ENCODE measurements around the gene KIAA0930. TPM values are rescaled to one million over a fixed set of nuclear protein-coding genes. Genes with fewer than 3 reads are reported as not detected.

KIAA0930 gene
- total and polyA plus RNA-seq, 7 donors, result 13.2 to 51.1 (median 23.4) TPM

DNA sequence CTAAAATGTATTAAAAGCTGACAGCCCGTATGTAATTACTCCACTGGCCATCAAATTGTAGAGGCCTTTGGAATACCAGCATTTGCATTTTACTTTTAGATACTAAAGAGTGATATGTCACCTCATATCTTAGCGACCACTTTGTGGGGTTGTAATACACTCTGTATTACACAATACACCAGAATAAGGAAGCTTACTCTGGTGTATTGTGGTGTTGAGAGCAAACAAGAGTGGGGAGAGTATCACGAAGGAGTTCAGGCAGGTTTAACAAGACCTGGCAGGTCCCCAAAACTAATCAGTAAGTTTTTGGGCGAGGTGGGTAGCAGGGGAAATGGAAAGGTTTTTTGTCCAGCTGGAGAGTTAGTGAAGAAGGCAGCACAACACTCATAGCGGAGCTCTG, 73.8 kb downstream of the KIAA0930 start:
- Histone ChIP-seq H3K9me3 (no peaks in the 10 kb centered on the region), H3K4me3 (no peak overlapping the region), H3K36me3 (ENCODE audit: insufficient read depth in 1 of 2, low read depth in 1 of 2) (peaks cover 3 to 57% of the 10 kb centered on the region in 2 donors), H3K4me1 (peaks cover 15% of the 10 kb centered on the region), H3K27me3 (ENCODE audit: insufficient read depth in 3 of 3, low read length in 2 of 3) (no peaks in the 10 kb centered on the region), H3K27ac (no peak overlapping the region)
- ATAC-seq (no peak), DNase-seq (no peak)
- TF ChIP-seq, protein P1, sequence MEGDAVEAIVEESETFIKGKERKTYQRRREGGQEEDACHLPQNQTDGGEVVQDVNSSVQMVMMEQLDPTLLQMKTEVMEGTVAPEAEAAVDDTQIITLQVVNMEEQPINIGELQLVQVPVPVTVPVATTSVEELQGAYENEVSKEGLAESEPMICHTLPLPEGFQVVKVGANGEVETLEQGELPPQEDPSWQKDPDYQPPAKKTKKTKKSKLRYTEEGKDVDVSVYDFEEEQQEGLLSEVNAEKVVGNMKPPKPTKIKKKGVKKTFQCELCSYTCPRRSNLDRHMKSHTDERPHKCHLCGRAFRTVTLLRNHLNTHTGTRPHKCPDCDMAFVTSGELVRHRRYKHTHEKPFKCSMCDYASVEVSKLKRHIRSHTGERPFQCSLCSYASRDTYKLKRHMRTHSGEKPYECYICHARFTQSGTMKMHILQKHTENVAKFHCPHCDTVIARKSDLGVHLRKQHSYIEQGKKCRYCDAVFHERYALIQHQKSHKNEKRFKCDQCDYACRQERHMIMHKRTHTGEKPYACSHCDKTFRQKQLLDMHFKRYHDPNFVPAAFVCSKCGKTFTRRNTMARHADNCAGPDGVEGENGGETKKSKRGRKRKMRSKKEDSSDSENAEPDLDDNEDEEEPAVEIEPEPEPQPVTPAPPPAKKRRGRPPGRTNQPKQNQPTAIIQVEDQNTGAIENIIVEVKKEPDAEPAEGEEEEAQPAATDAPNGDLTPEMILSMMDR (IDR thresholded peaks at IDR 0.05), result no peak
- 77 to 82% (median 78%) methylated on average over 5 of the region's 5 CpGs for WGBS, 3 donors
- intact Hi-C loops (cut with DNase I), result no loop called here

DNA sequence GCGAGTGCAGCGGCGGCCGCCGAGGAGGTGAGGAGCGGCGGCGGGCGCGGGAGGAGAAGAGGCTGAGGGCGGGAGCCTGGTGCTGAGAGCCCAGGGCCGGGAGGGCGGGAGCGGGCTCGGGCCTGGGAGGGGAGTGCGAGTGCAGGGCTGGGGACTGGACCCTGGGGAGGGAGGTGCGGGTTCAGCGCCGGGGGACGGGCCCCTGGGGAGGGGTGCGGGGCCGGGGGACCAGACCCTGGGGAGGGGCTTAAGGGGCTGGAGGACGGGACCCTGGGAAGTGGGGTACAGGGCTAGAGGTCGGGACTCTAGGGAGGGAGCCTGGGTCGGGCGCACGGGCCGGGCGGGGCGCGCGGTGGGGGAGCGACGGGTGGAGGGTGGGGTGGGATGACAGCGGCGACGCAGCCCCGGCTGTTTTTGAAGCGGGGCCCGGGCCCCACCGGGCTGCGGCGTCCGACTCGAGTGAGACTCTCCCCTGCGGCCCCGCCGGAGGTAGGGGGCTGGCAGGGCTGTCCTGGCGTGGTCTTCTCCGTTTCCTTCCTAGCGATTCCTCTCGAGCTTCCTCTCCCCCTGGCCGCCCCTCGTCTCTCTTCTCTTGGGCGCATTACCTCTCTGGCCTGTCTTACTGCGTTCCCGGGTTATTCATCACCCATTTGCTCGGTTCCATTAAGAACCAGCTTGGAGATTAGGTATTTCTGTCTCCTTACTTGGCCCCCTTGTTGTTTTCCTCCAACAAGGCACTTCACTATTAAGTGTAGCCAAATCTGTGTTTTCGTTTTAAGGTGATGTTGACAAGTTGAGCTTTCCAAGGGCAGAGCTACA, 76.2 kb downstream of the KIAA0930 start:
- Histone ChIP-seq H3K27me3 (ENCODE audit: insufficient read depth in 3 of 3, low read length in 2 of 3) (no peaks in the 10 kb centered on the region), H3K36me3 (ENCODE audit: insufficient read depth in 1 of 2, low read depth in 1 of 2) (peaks cover 3 to 33% of the 10 kb centered on the region in 2 donors), H3K27ac (peak overlapping the region; percentile 76), H3K4me3 (peak overlapping the region; percentile 73), H3K4me1 (peaks cover 27% of the 10 kb centered on the region), H3K9me3 (no peaks in the 10 kb centered on the region)
- TF ChIP-seq, protein P1 (IDR thresholded peaks at IDR 0.05), result no peak
- DNase-seq (peak; percentile 37 to 66), ATAC-seq (peak; percentile 39 to 53 (median 50))
- intact Hi-C loops (cut with DNase I), result no loop called here
- 1 to 2% (median 1%) methylated on average over 34 to 59 of the region's 59 CpGs for WGBS, 3 donors

DNA sequence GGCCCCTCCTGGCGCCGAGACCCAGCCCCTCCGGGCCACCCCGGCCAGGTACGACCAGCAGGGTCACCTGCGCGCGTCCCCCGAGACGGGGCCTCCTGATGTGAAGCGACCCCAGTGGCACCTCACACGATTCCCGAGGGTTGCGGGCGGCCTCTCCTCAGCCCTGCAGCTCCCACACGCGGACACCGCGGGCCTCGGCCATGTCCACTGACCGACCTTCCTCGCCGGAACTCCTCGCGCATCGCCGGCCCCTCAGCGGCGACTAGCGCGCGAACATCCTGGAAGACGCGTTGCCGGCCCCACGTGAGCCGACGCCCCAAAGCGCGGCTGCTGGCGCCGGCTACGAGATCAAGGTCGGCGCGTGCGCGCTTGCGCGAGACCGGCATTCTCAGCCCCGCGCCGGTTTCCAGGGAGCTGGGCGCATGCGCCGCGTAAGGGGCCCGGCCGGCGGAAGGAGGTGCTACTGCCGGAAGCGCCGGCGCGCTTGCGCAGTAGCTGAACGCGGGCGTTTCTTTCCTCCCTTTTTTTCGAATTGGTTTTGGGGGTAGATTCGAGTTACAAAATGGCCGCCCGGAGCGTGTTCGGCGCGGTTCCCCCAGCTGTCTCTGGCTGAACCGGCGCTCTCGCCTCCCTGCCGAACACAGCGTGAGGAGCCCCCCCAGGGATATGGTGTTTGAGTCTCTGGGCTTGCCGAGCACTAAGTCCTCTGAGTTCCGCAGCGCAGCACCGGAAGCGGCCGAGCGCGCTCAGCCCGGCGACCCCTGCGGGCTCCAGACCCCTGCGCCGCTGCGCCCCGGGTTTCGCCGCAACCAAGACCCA, 77.0 kb downstream of the KIAA0930 start, which contains the start of gene NUP50:
Gene NUP50 (plus strand): TSS at position 475 of the 819 bp plus-strand sequence. CDS start 4,253 bp downstream, outside the sequence.
- peaks cover 30% of the 10 kb centered on the region for H3K4me1 ChIP-seq
- peak within 1 kb of the TSS; percentile 76 for H3K27ac ChIP-seq
- peak; percentile 95 to 97 (median 96) for ATAC-seq
- peaks cover 0 to 25% of the 10 kb centered on the region in 2 donors for H3K36me3 ChIP-seq (ENCODE audit: insufficient read depth in 1 of 2, low read depth in 1 of 2)
- H3K9me3 ChIP-seq, result no peaks in the 10 kb centered on the region
- TF ChIP-seq, protein P1 (IDR thresholded peaks at IDR 0.05), result peak; percentile 6
- WGBS, 3 donors, result 0% methylated on average over 86 to 100 of the region's 100 CpGs
- H3K4me3 ChIP-seq, result peak within 1 kb of the TSS; percentile 73
- H3K27me3 ChIP-seq (ENCODE audit: insufficient read depth in 3 of 3, low read length in 2 of 3), result no peaks in the 10 kb centered on the region
- intact Hi-C loops (cut with DNase I), result no loop called here
- DNase-seq, result peak; percentile 97 to 99

DNA sequence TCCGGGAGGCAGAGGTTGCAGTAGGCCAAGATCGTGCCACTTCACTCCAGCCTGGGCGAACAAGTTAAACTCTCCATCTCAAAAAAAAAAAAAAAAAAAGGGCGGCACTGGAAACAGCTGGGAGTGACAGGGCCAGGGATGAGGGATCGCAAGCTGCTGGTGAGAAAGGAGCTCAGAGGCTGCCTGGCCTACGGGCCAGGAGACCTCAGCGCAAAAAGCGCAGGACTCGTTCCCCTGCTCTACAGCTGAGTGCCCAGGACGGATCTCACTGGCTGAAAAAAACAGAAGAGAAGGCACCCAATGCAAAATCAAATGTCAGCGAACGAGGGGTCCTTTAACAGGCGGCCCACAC, 77.6 kb downstream of the KIAA0930 start:
- WGBS, 3 donors, result 3 to 5% (median 3%) methylated on average over 12 to 13 of the region's 13 CpGs
- Histone ChIP-seq H3K27ac (peak overlapping the region; percentile 76), H3K4me3 (peak overlapping the region; percentile 73), H3K4me1 (peaks cover 30% of the 10 kb centered on the region), H3K9me3 (no peaks in the 10 kb centered on the region), H3K36me3 (ENCODE audit: insufficient read depth in 1 of 2, low read depth in 1 of 2) (peaks cover 0 to 19% of the 10 kb centered on the region in 2 donors), H3K27me3 (ENCODE audit: insufficient read depth in 3 of 3, low read length in 2 of 3) (no peaks in the 10 kb centered on the region)
- peak; percentile 45 to 62 (median 50) for ATAC-seq
- peak in 1 of 2 donors; percentile 62 for DNase-seq
- intact Hi-C loops (cut with DNase I), result no loop called here
- TF ChIP-seq, protein P1 (IDR thresholded peaks at IDR 0.05), result no peak

All from psoas muscle (tissue), 8 donors.